ENCODE measurements around the gene RNF31.

GRCh38 chr14:24129410-24129998, 17.8 kb upstream of the RNF31 start:
- TF ChIP-seq CTCF (IDR thresholded peaks at IDR 0.05; ENCODE audit: poor library complexity, severe bottlenecking) (no peak), EZH2 (IDR thresholded peaks at IDR 0.05; ENCODE audit: borderline replicate concordance, insufficient read depth, low read length, poor library complexity, severe bottlenecking) (no peak), EP300 (conservative IDR thresholded peaks at IDR 0.05; ENCODE audit: poor library complexity, severe bottlenecking) (no peak)

Data from neural cell (in vitro differentiated cells).